GM21786 (cell line): ENCODE results near the gene ST3GAL6.

ENCODE experiments used
- ATAC-seq: cut with Tn5 transposase; IDR thresholded peaks from one replicate; pipeline ENCODE4 v1.9.1; 2021; ENCODE audit not compliant: unreplicated experiment

The ST3GAL6 gene

GRCh38 chr3:98763076-98763475 lies at the start of gene ST3GAL6:
Gene ST3GAL6, plus strand, starts transcription at chr3:98763340. Its CDS starts 5,101 bp downstream, at chr3:98768441.
- peak; percentile 58 for ATAC-seq

- ATAC-seq: no peak
Observed at GRCh38 chr3:98713984-98714383, 49.2 kb upstream of the ST3GAL6 start.

GRCh38 chr3:98717584-98717983 lies 45.6 kb upstream of the ST3GAL6 start:
- no peak for ATAC-seq

GRCh38 chr3:98718730-98719129 lies 44.4 kb upstream of the ST3GAL6 start:
- ATAC-seq: no peak

- no peak for ATAC-seq
Observed at GRCh38 chr3:98721776-98722175, 41.4 kb upstream of the ST3GAL6 start.

GRCh38 chr3:98722389-98722788 lies 40.8 kb upstream of the ST3GAL6 start:
- ATAC-seq: no peak

DNA sequence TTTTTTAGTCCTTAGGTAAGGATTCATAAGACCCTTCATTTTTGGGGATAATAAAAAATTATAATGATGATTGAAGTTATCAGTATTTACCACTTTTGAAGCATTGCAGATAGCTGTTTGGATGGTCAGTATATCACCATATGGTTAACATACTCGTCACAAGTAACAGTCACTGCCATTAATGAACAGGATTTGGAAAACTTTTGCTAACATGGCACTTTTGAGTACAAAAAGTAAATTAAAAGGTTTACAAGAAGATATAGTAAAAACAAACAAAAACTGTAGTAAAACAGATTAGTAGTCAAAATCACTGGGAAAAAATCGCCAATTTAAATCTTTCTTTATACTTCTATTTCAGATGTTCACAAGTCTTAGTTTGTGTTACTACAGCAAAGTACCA lies 37.8 kb upstream of the ST3GAL6 start:
- no peak for ATAC-seq

GRCh38 chr3:98726084-98726483 lies 37.1 kb upstream of the ST3GAL6 start:
- no peak for ATAC-seq

DNA sequence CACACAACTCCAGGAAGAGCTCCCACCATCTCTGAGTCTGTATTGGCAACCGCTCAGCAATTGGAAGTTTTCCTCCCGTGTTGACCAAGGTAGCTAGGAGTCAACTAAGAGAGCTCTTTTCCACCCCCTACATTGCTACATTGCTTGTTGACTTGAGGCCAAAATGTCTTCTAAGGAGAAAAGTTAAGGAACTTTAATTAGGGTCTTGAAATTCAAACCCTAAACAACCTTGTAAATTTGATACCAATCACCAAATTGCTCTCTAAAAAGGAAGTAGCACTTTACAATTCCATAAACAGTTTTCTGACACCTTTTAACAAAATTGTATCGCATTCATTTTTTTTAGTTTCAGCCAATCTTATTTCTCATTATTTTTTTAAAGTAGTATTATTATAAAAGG lies 35.5 kb upstream of the ST3GAL6 start:
- no peak for ATAC-seq

DNA sequence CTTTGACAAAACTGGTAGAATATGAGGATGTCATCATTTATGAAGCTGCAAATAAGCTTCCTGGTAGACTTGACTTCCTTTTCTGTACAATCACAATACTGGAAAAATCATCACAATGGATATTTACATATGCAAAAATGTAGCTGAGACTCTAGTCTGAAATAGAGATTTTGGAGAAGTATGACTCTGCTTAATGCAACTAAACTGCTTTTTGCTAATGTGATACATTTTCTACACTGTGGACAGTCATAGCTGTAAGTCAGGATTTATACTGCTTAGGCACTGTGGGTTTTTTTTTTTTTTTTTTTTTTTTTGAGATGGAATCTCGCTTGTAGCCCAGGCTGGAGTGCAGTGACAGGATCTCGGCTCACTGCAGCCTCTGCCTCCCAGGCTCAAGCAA lies 34.5 kb upstream of the ST3GAL6 start:
- no peak for ATAC-seq

- ATAC-seq: peak; percentile 57
Observed at GRCh38 chr3:98730338-98730737, 32.8 kb upstream of the ST3GAL6 start.

- no peak for ATAC-seq
Observed at GRCh38 chr3:98730886-98731537, 32.1 kb upstream of the ST3GAL6 start.

DNA sequence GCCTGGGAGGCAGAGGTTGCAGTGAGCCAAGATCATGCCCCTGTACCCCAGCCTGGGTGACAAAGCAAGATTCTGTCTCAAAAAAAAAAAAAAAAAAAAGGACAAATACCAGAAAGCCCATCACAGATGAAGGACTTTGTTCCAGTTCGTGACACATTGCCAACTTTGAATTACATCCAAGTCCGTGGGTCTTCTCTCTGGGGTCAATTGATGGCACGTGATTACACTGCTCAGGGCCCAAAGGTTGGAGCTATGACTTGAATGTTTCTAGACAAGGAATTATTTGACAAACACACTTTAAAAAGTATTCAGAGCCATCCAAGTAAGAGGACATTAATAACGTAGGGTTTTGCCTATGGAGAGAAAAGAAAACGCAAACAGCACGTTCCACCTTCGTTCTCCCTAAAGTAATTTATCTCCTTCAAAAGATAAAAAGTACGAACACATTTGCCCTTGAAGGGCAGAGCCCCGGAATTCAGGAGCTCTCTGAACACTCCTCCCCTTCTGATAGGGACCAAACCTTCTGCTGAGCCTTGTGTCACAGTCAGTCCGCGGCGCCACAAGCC lies 31.3 kb upstream of the ST3GAL6 start:
- peak; percentile 32 for ATAC-seq

DNA sequence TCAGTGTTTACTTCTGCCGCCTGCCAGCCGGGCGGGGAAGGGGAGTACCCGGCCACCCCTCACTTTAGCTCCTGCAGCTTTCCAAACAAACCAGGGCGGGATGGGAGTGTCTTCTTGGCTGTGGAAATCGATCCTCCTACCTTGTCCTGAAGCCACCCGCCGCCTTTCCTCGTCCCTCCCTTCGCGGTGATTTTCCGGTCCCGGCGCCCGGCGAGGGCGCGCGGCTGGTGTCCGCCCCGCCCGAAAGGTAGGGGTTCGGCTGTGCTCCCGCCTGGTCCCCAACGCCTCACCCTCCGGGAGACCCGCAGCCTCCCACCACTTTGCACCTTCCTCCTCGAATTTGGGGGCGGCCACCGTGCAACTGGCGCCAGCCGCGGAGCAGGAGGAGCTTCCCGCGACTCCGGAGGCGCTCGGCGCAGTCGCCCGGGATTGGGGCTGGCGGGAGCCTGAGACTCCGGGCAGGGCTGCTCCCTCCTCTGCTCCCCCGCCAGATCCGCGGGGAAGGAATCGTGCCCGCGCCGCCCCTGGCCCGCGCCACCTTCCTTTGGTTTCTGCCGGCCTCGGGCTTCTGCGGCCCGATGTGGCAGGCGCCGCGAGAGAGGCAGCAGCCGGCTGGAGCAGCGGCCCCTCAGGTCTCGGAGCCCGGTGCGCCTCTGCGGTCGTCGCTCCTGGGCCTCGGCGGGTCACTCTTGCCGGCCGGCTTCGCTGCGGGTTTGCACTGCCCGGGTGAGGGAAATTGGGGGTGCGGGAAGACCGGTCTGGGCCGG lies 30.7 kb upstream of the ST3GAL6 start:
- ATAC-seq: peak; percentile 18

DNA sequence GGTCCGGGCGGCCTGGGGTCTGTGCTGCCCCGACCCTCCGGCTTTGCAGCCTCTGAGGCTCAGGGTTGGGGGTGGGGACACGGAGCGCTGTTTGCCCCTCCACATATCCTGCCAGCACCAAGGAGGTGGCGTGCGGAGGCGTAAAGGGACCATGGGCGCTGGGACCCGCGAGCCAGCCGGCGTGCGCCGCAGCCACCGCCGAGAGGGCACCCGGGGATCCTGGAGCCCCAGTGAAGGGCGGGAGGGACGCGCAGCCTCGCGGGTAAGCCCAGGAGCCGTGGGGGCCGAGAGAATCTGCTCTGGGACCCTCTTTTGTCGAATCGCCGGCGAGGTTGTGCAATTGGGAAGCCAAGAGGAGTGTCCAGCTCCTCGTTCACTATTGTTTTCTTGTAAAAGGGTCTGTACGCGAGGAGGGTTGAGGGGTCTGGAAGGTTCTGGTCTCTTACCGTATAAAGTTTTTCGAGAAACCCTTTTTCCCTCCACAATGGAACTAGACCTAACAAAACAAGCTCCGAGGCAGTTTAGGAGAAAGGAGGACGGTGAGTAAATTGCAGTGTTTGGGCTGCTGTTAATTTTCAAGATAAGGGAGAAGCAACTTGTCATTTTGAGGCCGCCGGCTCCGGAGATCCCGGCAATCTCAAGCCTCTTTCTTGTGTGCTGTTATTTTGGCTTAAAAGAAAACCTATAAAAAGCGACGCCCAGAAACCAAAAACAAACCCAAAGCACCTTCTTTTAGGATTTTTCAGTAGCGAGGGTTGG lies 29.9 kb upstream of the ST3GAL6 start:
- ATAC-seq: peak; percentile 13

- ATAC-seq: no peak
Observed at GRCh38 chr3:98733812-98734281, 29.3 kb upstream of the ST3GAL6 start.

GRCh38 chr3:98734306-98734705 lies 28.8 kb upstream of the ST3GAL6 start:
- no peak for ATAC-seq

DNA sequence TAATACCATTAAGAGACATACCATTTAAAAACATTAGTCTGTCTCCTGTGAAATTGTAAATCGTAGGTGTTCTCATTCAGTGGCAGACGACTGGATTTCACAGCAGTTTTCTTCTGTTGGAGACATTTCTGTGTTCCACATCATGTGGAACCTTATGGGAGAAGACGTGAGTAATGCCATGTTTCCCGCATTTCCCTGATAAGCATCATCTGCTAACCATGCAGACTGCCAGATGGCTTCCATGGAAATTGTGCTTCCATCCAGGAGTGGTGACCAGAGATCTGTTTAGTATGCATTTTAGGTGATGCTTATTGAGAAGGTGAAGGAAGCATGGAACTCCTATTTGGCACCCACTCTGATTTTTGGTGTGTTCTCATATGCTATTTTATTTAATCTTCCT lies 28.4 kb upstream of the ST3GAL6 start:
- ATAC-seq: no peak

- ATAC-seq: no peak
Observed at GRCh38 chr3:98735296-98735695, 27.8 kb upstream of the ST3GAL6 start.

- no peak for ATAC-seq
Observed at GRCh38 chr3:98735761-98736269, 27.3 kb upstream of the ST3GAL6 start.

GRCh38 chr3:98737301-98737700 lies 25.8 kb upstream of the ST3GAL6 start:
- no peak for ATAC-seq
